NB4 (cell line): Measurements from ENCODE around the gene TBCCD1.

ENCODE experiments used
- DNase-seq: peaks from one replicate; pipeline ENCODE4 v3.0.0; 2010; ENCODE audit warnings: low read depth
- H3K4me3 ChIP-seq: one replicate; pipeline ENCODE4 v1.5.1; 2011; ENCODE audit warnings: mild to moderate bottlenecking, low read depth, low read length, moderate library complexity
- CTCF ChIP-seq: IDR thresholded peaks from one replicate; pipeline ENCODE4 v1.5.1; 2012; ENCODE audit warnings: low read depth, low read length
- MYC ChIP-seq: IDR thresholded peaks from 2 replicates; pipeline ENCODE4 v1.6.1; 2011; ENCODE audit warnings: low read depth, low read length
- POLR2A ChIP-seq: IDR thresholded peaks from 2 replicates; pipeline ENCODE4 v1.6.1; 2011; ENCODE audit warnings: mild to moderate bottlenecking; ENCODE audit not compliant: insufficient read length; ENCODE audit errors: extremely low read depth
- TF ChIP-seq, protein P1 (sequence below): IDR thresholded peaks from 2 replicates; pipeline ENCODE4 v1.6.1; 2011; ENCODE audit warnings: low read depth, low read length

The TBCCD1 gene

DNA sequence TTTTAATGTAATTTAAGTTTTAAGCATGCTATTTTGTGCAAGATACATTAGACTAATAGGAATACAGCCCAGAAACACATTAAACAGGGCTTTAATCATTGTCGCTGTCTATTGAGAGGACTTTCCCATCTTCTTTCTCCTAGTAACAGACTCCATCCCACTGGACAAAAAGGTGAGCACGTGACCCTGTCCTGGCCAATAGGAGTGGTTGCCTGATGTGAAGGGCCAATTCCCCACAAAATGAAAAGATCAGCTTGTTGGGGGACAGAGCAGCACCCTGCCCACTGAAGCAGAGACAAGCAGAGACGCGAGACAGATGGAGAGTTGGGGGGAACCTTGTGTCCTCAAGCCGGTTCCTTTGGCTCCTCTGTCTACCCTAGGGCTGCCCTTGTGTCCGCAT is 44.1 kb downstream of the TBCCD1 start:
- no peak for DNase-seq
- TF ChIP-seq CTCF (no peak), MYC (no peak), POLR2A (no peak)
- TF ChIP-seq, protein P1, sequence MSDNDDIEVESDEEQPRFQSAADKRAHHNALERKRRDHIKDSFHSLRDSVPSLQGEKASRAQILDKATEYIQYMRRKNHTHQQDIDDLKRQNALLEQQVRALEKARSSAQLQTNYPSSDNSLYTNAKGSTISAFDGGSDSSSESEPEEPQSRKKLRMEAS = no peak
- H3K4me3 ChIP-seq = no peak overlapping the region

DNA sequence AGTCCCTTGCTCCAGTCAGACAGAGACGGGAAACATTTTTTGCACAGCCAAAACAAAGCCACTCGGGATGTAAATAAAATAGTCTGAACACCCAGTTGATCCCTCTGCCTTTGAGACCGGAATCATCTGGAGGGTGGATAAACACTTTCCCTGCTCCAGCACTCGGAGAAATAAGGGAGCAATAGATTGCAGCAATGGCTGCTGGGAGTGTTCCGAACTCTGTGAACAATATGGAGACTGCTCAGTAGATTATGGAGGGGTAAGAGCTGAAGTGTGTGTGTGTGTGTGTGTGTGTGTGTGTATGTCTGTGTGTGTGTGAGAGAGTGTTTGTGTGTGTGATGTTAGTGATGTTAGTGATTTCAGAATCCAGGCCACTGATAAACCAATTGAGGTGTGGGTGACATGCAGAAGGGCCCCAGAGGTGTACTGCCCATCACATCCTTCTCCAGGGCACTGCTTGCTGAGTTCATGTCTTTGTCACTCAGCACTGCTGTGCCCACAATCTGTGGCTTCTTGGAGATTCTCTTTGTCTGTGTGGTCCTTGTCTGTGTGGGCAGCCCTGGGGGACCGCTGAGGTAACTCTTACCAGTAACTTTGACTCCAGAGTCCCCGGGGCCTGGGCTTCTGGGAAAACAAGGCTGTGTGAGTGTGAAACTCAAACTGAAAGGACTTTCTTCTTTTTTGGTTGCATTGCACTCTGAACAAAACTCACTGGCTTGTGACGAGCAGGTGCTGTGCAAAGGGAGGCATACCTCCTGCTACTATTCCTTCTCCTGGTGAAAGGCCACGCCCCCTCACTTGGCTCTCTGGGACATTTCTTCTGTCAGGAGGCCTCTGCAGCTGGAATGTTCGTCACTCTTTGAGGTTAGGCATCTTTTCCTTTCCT is 45.9 kb downstream of the TBCCD1 start:
- no peak for DNase-seq
- no peak overlapping the region for H3K4me3 ChIP-seq
- TF ChIP-seq POLR2A = no peak
- no peak for TF ChIP-seq CTCF
- TF ChIP-seq, protein P1 = no peak
- TF ChIP-seq MYC = no peak

- no peak overlapping the region for H3K4me3 ChIP-seq
- no peak for DNase-seq
- TF ChIP-seq, protein P1 = no peak
- TF ChIP-seq CTCF = no peak
- no peak for TF ChIP-seq MYC
- no peak for TF ChIP-seq POLR2A
Measured at GRCh38 chr3:186520431-186520830, 46.7 kb downstream of the TBCCD1 start.

- H3K4me3 ChIP-seq = no peak overlapping the region
- peak; percentile 81 for DNase-seq
- TF ChIP-seq, protein P1 = peak; percentile 32; the same call in 1 of the 2 replicates
- no peak for TF ChIP-seq CTCF
Measured at GRCh38 chr3:186519021-186519658, 48.0 kb downstream of the TBCCD1 start.

DNA sequence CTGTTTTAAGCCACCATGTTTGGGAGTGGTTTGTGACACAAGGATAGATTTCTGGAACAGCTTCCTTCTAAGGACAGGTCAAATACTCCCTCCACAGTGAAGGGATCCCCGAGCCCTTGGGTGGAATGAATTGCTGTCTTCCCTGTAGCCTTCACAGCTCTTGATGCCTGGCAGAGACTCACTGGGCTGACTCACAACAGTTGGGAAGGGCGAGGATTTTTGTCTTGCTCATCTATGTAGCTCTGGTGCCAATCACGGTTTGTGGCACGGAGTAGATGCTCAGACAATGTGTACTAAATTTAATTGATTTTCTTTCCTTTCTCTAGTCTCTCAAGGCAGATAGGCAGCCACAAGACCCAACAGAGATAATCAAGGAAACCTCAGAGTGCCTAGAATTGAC is 49.9 kb downstream of the TBCCD1 start:
- DNase-seq = no peak
- no peak overlapping the region for H3K4me3 ChIP-seq
- TF ChIP-seq CTCF (no peak), POLR2A (no peak), MYC (no peak)
- TF ChIP-seq, protein P1 = no peak
